C4-2B (cell line): ENCODE data around the gene SNTG2.

Experiments
- CTCF ChIP-seq: fragments of 450-650 bp; conservative IDR thresholded peaks from 2 replicates; pipeline ENCODE4 v1.5.1; 2017; ENCODE audit warnings: mild to moderate bottlenecking
- ZFX ChIP-seq: fragments of 450-650 bp; IDR thresholded peaks from 2 replicates; pipeline ENCODE4 v1.6.1; 2017

GRCh38 chr2:1097101-1097500 lies 146.5 kb downstream of the SNTG2 start:
- TF ChIP-seq CTCF (no peak), ZFX (no peak)
